HEK293 (cell line): ENCODE data around the gene TBC1D16.

ENCODE experiments used
- CTCF ChIA-PET: fragments of 350-600 bp; formaldehyde crosslinking; extraction: SDS; loops from one replicate; lab custom pipeline; 2021; ENCODE audit warnings: antibody characterized with exemption; lab: Yijun Ruan, JAX
- POLR2A ChIA-PET: fragments of 300-600 bp; formaldehyde crosslinking; extraction: SDS; loops from one replicate; lab custom pipeline; 2020; ENCODE audit warnings: antibody characterized with exemption, inconsistent platforms; lab: Yijun Ruan, JAX
- H3K27ac ChIP-seq: fragments of 200-500 bp; sonication (Bioruptor generic); 2 replicates; pipeline ENCODE4 v1.5.1; 2014; ENCODE audit warnings: low read depth, low read length, control low read depth, inconsistent platforms; ENCODE audit errors: extremely low read depth
- H3K36me3 ChIP-seq, 2 experiments: fragments of 200-500 bp in 1 of 2; sonication (Bioruptor generic) in 1 of 2; 1 replicate in 1 of 2; 2 replicates in 1 of 2; pipeline ENCODE4 v1.5.1; 2014 to 2017; ENCODE audit warnings: inconsistent platforms in 2 of 2, low read length in 2 of 2; ENCODE audit not compliant: control insufficient read depth in 2 of 2, insufficient read depth in 1 of 2
- H3K4me1 ChIP-seq: fragments of 200-500 bp; sonication (Bioruptor generic); 2 replicates; pipeline ENCODE4 v1.5.1; 2014; ENCODE audit warnings: mild to moderate bottlenecking, low read length, inconsistent platforms; ENCODE audit not compliant: control insufficient read depth, insufficient read depth
- H3K4me3 ChIP-seq: 2 replicates; pipeline ENCODE4 v1.5.1; 2011; ENCODE audit warnings: low read depth, mild to moderate bottlenecking, control low read depth, low read length, moderate library complexity
- H3K9me3 ChIP-seq: fragments of 200-500 bp; sonication (Bioruptor generic); 2 replicates; pipeline ENCODE4 v1.5.1; 2014; ENCODE audit warnings: low read depth, low read length, inconsistent platforms; ENCODE audit not compliant: control insufficient read depth, insufficient read depth
- KLF9 ChIP-seq: fragments of 450-650 bp; formaldehyde crosslinking; IDR thresholded peaks from 2 replicates; pipeline ENCODE4 v1.5.1; 2016; ENCODE audit warnings: missing biosample characterization, missing genetic modification characterization, low read depth
- PATZ1 ChIP-seq: fragments of 450-650 bp; formaldehyde crosslinking; IDR thresholded peaks from 2 replicates; pipeline ENCODE4 v1.5.1; 2016; ENCODE audit warnings: missing biosample characterization, missing genetic modification characterization
- SP3 ChIP-seq: fragments of 450-650 bp; formaldehyde crosslinking; IDR thresholded peaks from 2 replicates; pipeline ENCODE4 v1.5.1; 2016; ENCODE audit warnings: missing biosample characterization, missing genetic modification characterization
- SP7 ChIP-seq: fragments of 450-650 bp; formaldehyde crosslinking; IDR thresholded peaks from 2 replicates; pipeline ENCODE4 v1.5.1; 2016; ENCODE audit warnings: missing biosample characterization, missing genetic modification characterization
- YY1 ChIP-seq: fragments of 450-650 bp; formaldehyde crosslinking; IDR thresholded peaks from 2 replicates; pipeline ENCODE4 v1.5.1; 2018; ENCODE audit warnings: missing biosample characterization, missing genetic modification characterization
- ZBTB1 ChIP-seq: fragments of 450-650 bp; formaldehyde crosslinking; IDR thresholded peaks from 2 replicates; pipeline ENCODE4 v1.5.1; 2016; ENCODE audit warnings: missing biosample characterization, missing genetic modification characterization
- ZFHX2 ChIP-seq: fragments of 450-650 bp; formaldehyde crosslinking; conservative IDR thresholded peaks from 2 replicates; pipeline ENCODE4 v1.5.1; 2016; ENCODE audit warnings: missing biosample characterization, missing genetic modification characterization
- ZFP37 ChIP-seq: fragments of 450-650 bp; formaldehyde crosslinking; IDR thresholded peaks from 2 replicates; pipeline ENCODE4 v1.5.1; 2016; ENCODE audit warnings: missing biosample characterization, missing genetic modification characterization
- ZFP69B ChIP-seq: fragments of 450-650 bp; formaldehyde crosslinking; IDR thresholded peaks from 2 replicates; pipeline ENCODE4 v1.5.1; 2016; ENCODE audit warnings: missing biosample characterization, missing genetic modification characterization
- ZNF112 ChIP-seq: fragments of 450-650 bp; formaldehyde crosslinking; IDR thresholded peaks from 2 replicates; pipeline ENCODE4 v1.5.0; 2017; ENCODE audit warnings: missing biosample characterization, missing genetic modification characterization
- ZNF121 ChIP-seq: fragments of 450-650 bp; formaldehyde crosslinking; IDR thresholded peaks from 2 replicates; pipeline ENCODE4 v1.5.1; 2016; ENCODE audit warnings: missing biosample characterization, missing genetic modification characterization
- ZNF155 ChIP-seq: fragments of 450-650 bp; formaldehyde crosslinking; IDR thresholded peaks from 2 replicates; pipeline ENCODE4 v1.5.1; 2016; ENCODE audit warnings: missing biosample characterization, missing genetic modification characterization
- ZNF174 ChIP-seq: fragments of 450-650 bp; formaldehyde crosslinking; IDR thresholded peaks from 2 replicates; pipeline ENCODE4 v1.5.0; 2017; ENCODE audit warnings: missing biosample characterization, mild to moderate bottlenecking, missing genetic modification characterization
- ZNF175 ChIP-seq: fragments of 450-650 bp; formaldehyde crosslinking; IDR thresholded peaks from 2 replicates; pipeline ENCODE4 v1.5.1; 2016; ENCODE audit warnings: missing biosample characterization, missing genetic modification characterization
- ZNF184 ChIP-seq: fragments of 450-650 bp; IDR thresholded peaks from 2 replicates; pipeline ENCODE4 v1.5.1; 2018; ENCODE audit warnings: missing biosample characterization, mild to moderate bottlenecking, missing genetic modification characterization
- ZNF266 ChIP-seq: fragments of 450-650 bp; formaldehyde crosslinking; IDR thresholded peaks from 2 replicates; pipeline ENCODE4 v1.5.1; 2016; ENCODE audit warnings: missing biosample characterization, missing genetic modification characterization, low read depth
- ZNF341 ChIP-seq: fragments of 450-650 bp; formaldehyde crosslinking; IDR thresholded peaks from 2 replicates; pipeline ENCODE4; 2016; ENCODE audit warnings: low read depth, missing biosample characterization, missing genetic modification characterization
- ZNF354C ChIP-seq: fragments of 450-650 bp; formaldehyde crosslinking; IDR thresholded peaks from 2 replicates; pipeline ENCODE4 v1.5.1; 2016; ENCODE audit warnings: missing biosample characterization, missing genetic modification characterization, low read depth, borderline replicate concordance
- ZNF658 ChIP-seq: fragments of 450-650 bp; formaldehyde crosslinking; IDR thresholded peaks from 2 replicates; pipeline ENCODE4; 2016; ENCODE audit warnings: missing biosample characterization, missing genetic modification characterization
- ZNF670 ChIP-seq: fragments of 450-650 bp; formaldehyde crosslinking; IDR thresholded peaks from 2 replicates; pipeline ENCODE4 v1.5.1; 2016; ENCODE audit warnings: missing biosample characterization, missing genetic modification characterization, low read depth
- ZNF692 ChIP-seq: fragments of 450-650 bp; formaldehyde crosslinking; IDR thresholded peaks from 2 replicates; pipeline ENCODE4 v1.5.1; 2016; ENCODE audit warnings: missing biosample characterization, missing genetic modification characterization
- ZNF777 ChIP-seq: fragments of 450-650 bp; formaldehyde crosslinking; IDR thresholded peaks from 2 replicates; pipeline ENCODE4 v1.5.1; 2017; ENCODE audit warnings: missing biosample characterization, missing genetic modification characterization, borderline replicate concordance
- ZNF792 ChIP-seq: fragments of 450-650 bp; formaldehyde crosslinking; IDR thresholded peaks from 2 replicates; pipeline ENCODE4 v1.5.1; 2016; ENCODE audit warnings: missing biosample characterization, missing genetic modification characterization
- ZSCAN18 ChIP-seq: fragments of 450-650 bp; formaldehyde crosslinking; IDR thresholded peaks from 2 replicates; pipeline ENCODE4 v1.5.1; 2016; ENCODE audit warnings: missing biosample characterization, missing genetic modification characterization
- ZSCAN23 ChIP-seq: fragments of 450-650 bp; formaldehyde crosslinking; IDR thresholded peaks from 2 replicates; pipeline ENCODE4 v1.5.1; 2016; ENCODE audit warnings: missing biosample characterization, missing genetic modification characterization
- TF ChIP-seq, protein P1 (sequence below): fragments of 450-650 bp; formaldehyde crosslinking; optimal IDR thresholded peaks from 2 replicates; pipeline ENCODE3; 2016; ENCODE audit warnings: missing biosample characterization, mild to moderate bottlenecking, missing genetic modification characterization
- TF ChIP-seq, protein P2 (sequence below): fragments of 450-650 bp; formaldehyde crosslinking; IDR thresholded peaks from 2 replicates; pipeline ENCODE4 v1.5.1; 2016; ENCODE audit warnings: missing biosample characterization, missing genetic modification characterization

TBC1D16 gene

DNA sequence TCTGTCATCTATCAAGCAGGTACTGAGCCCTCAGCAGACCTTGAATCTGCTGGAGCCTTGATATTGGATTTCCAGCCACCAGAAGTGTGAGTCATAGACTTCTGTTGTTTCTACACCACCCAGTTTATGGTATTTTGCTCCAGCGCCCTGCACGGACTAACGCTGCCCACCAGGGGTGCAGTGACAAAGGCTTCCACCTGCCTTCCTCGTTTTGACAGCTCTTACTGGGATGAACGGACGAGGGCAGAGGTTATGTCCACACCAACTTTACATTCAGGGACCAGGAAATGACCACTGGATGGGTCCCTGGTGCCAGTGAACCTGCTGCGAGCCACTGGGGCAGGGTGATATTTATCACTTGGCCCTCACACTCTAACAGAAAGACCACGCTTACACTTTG, 129.8 kb downstream of the TBC1D16 start (continued):
- TF ChIP-seq ZNF792, result no peak
- TF ChIP-seq, all 188 proteins: peak for 13

- ChIA-PET CTCF (interaction anchor here (0.7 to 1.2 kb wide), 4 partner anchors 11 to 888 kb away, joined by 3 to 4 read pairs (median 3); no protein-coding TSS in a partner anchor), POLR2A (no interaction called here)
- TF ChIP-seq ZFHX2 (no peak), ZNF112 (tag by site-specific recombination) (no peak), ZNF121 (tag by site-specific recombination) (no peak), SP3 (tag by site-specific recombination) (no peak), ZNF174 (tag by site-specific recombination) (no peak), ZBTB1 (no peak), YY1 (no peak), ZNF670 (no peak), ZNF777 (tag by site-specific recombination) (no peak), ZNF175 (tag by site-specific recombination) (no peak), ZNF184 (tag by site-specific recombination) (no peak)
- TF ChIP-seq, protein P1, sequence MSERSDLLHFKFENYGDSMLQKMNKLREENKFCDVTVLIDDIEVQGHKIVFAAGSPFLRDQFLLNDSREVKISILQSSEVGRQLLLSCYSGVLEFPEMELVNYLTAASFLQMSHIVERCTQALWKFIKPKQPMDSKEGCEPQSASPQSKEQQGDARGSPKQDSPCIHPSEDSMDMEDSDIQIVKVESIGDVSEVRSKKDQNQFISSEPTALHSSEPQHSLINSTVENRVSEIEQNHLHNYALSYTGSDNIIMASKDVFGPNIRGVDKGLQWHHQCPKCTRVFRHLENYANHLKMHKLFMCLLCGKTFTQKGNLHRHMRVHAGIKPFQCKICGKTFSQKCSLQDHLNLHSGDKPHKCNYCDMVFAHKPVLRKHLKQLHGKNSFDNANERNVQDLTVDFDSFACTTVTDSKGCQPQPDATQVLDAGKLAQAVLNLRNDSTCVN (tag by site-specific recombination), result no peak
- no peaks in the 10 kb centered on the region for H3K9me3 ChIP-seq
- no peaks in the 10 kb centered on the region; the same call in 1 of the 2 replicates for H3K4me1 ChIP-seq
- H3K4me3 ChIP-seq, result no peak overlapping the region
- no peak overlapping the region for H3K27ac ChIP-seq
- H3K36me3 ChIP-seq, result no peaks in the 10 kb centered on the region
Measured at GRCh38 chr17:79904865-79905264, 130.8 kb downstream of the TBC1D16 start.

DNA sequence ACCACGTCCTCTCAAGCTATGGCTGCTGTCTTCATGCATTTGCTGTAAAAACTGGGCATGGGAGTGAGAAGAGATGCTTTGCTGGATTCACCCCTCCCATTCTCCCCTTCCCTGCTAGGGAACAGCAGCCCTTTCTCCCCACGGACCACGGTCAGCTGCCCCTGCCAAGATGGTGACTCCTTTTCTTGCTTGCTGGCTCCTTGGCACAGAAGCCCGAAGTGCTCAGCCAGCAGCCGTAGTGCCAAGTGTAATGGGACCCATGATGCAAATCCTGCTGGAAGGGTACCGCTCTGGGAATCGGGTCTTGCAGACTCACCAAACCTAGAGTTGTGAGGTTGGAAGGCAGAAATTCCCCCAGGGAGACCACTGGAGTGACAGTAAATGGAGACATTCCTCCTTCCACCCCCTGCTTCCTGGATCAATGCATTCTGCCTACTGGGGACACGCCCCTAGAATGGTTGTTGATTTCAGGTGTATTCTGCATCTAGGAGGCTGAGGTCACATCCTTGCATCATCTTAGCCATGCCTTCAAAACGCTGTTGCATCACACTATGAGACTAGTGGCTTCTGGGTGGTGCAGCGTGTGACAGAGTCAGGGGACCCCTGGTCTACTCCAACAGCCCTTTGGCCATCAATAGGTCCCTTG, 133.4 kb downstream of the TBC1D16 start:
- H3K36me3 ChIP-seq, result no peaks in the 10 kb centered on the region
- H3K4me1 ChIP-seq, result no peaks in the 10 kb centered on the region; the same call in 1 of the 2 replicates
- ChIA-PET POLR2A (interaction anchor here (0.6 to 1.5 kb wide), 2 partner anchors 63 to 105 kb away, joined by 3 to 4 read pairs; partner anchors contain the start of genes CBX4 and CBX8), CTCF (interaction anchor here (0.5 to 0.9 kb wide), 2 partner anchors 27 to 86 kb away, joined by 3 read pairs; no protein-coding TSS in a partner anchor)
- H3K4me3 ChIP-seq, result no peak overlapping the region
- no peak overlapping the region for H3K27ac ChIP-seq
- no peaks in the 10 kb centered on the region for H3K9me3 ChIP-seq
- TF ChIP-seq ZNF266 (tag by site-specific recombination) (no peak), ZNF692 (0 out of 2 replicates have a peak, but pooled peaks have one; percentile 19), KLF9 (tag by site-specific recombination) (peak; percentile 34; the same call in 1 of the 2 replicates), ZFP69B (0 out of 2 replicates have a peak, but pooled peaks have one; percentile 10), ZFP37 (no peak), ZNF354C (tag by site-specific recombination) (no peak), ZNF341 (tag by site-specific recombination) (peak; percentile 36), ZSCAN18 (peak; percentile 22; the same call in 1 of the 2 replicates), SP7 (tag by site-specific recombination) (no peak), ZNF658 (no peak), PATZ1 (tag by site-specific recombination) (0 out of 2 replicates have a peak, but pooled peaks have one; percentile 36), ZSCAN23 (no peak), ZNF155 (tag by site-specific recombination) (no peak)
- TF ChIP-seq, protein P2, sequence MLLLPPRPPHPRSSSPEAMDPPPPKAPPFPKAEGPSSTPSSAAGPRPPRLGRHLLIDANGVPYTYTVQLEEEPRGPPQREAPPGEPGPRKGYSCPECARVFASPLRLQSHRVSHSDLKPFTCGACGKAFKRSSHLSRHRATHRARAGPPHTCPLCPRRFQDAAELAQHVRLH (tag by site-specific recombination), result no peak
